Naive thymus-derived CD8-positive, alpha-beta T cell (primary cell): ENCODE measurements around the gene DCAF5. TPM values are rescaled to one million over a fixed set of nuclear protein-coding genes. Genes with fewer than 3 reads are reported as not detected.

Source experiments
- ATAC-seq, 2 donors: fragments of 150-1000 bp; cut with Tn5 transposase in 1 of 2; sonication (Bioruptor Pico), chemical (Tn5 transposase) in 1 of 2; 1 replicate in 1 of 2; 2 replicates in 1 of 2; pipeline ENCODE4 v1.10.0; 2021; ENCODE audit warnings: mild to moderate bottlenecking in 2 of 2, moderate library complexity in 2 of 2
- POLR2A ChIA-PET: fragments of 350-600 bp; sonication (Branson Sonifier 250); formaldehyde crosslinking; loops from one replicate; lab custom pipeline; 2021; ENCODE audit warnings: antibody characterized with exemption; lab: Charles Lee
- DNase-seq, 10 donors: peaks; one replicate each; pipeline versions ENCODE4 v3.0.0 to v3.0.0-alpha.2; 2020 to 2022
- H3K27ac Mint-ChIP-seq, 10 donors: one replicate each; pipeline ENCODE4 v1.8.0; 2020 to 2022; ENCODE audit warnings: mild to moderate bottlenecking in 10 of 10, mixed read lengths in 10 of 10, moderate library complexity in 4 of 10, inconsistent platforms in 1 of 10
- H3K27me3 Mint-ChIP-seq, 5 donors: one replicate each; pipeline ENCODE4 v1.8.0; 2021 to 2022; ENCODE audit warnings: mixed read lengths in 5 of 5
- H3K36me3 Mint-ChIP-seq, 3 donors: one replicate each; pipeline ENCODE4 v1.8.0; 2020 to 2022; ENCODE audit warnings: mixed read lengths in 3 of 3, mild to moderate bottlenecking in 2 of 3, inconsistent platforms in 1 of 3
- H3K4me1 Mint-ChIP-seq, 4 donors: one replicate each; pipeline ENCODE4 v1.8.0; 2021 to 2022; ENCODE audit warnings: mixed read lengths in 4 of 4
- H3K4me3 Mint-ChIP-seq, 10 donors: one replicate each; pipeline ENCODE4 v1.8.0; 2020 to 2022; ENCODE audit warnings: mild to moderate bottlenecking in 10 of 10, mixed read lengths in 10 of 10, moderate library complexity in 6 of 10, inconsistent platforms in 1 of 10
- H3K9me3 Mint-ChIP-seq, 9 donors: one replicate each; pipeline ENCODE4 v1.8.0; 2020 to 2022; ENCODE audit warnings: mixed read lengths in 9 of 9, mild to moderate bottlenecking in 3 of 9, inconsistent platforms in 1 of 9, moderate library complexity in 1 of 9
- polyA plus RNA-seq, 3 donors: library from polyadenylated mRNA; unstranded; fragments of 300-500 nt; fragmentation: Illumina TruSeq; gene quantifications; one replicate each; pipeline ENCODE4 v1.2.3, GENCODE V29; 2021
- total RNA-seq, 8 experiments: library from RNA in 2 of 8; stranded (reverse) in 2 of 8; gene quantifications; one replicate each; pipeline ENCODE4 v1.2.3 and lab custom pipeline; 2021 to 2026

The DCAF5 gene
- total and polyA plus RNA-seq, 5 experiments from 2014 or later: 73.1 to 87.2 (median 78.8) TPM

- no peak for ATAC-seq
- no peaks in the 10 kb centered on the region for H3K27me3 Mint-ChIP-seq
- H3K36me3 Mint-ChIP-seq: peaks cover 5 to 76% (median 6%) of the 10 kb centered on the region in 3 donors
- peaks cover 14 to 20% (median 17%) of the 10 kb centered on the region in 4 donors for H3K4me1 Mint-ChIP-seq
- no peak overlapping the region for H3K4me3 Mint-ChIP-seq
- no peaks in the 10 kb centered on the region for H3K9me3 Mint-ChIP-seq
- DNase-seq: no peak
- H3K27ac Mint-ChIP-seq: peak overlapping the region in 9 of 10 donors; percentile 21 to 83 (median 69)
- POLR2A ChIA-PET: no interaction called here
Observed at GRCh38 chr14:69093631-69094421, 59.1 kb downstream of the DCAF5 start.

GRCh38 chr14:69092840-69093422 lies 60.0 kb downstream of the DCAF5 start:
- peaks cover 12 to 20% (median 14%) of the 10 kb centered on the region in 4 donors for H3K4me1 Mint-ChIP-seq
- peak overlapping the region in 8 of 10 donors; percentile 0 to 83 (median 48) for H3K27ac Mint-ChIP-seq
- no peaks in the 10 kb centered on the region for H3K9me3 Mint-ChIP-seq
- POLR2A ChIA-PET: no interaction called here
- no peak overlapping the region for H3K4me3 Mint-ChIP-seq
- no peaks in the 10 kb centered on the region for H3K27me3 Mint-ChIP-seq
- ATAC-seq (no peak), DNase-seq (no peak)
- H3K36me3 Mint-ChIP-seq: peaks cover 6 to 81% (median 8%) of the 10 kb centered on the region in 3 donors

GRCh38 chr14:69091695-69092094 lies 61.2 kb downstream of the DCAF5 start:
- H3K36me3 Mint-ChIP-seq: peaks cover 6 to 83% (median 9%) of the 10 kb centered on the region in 3 donors
- peaks cover 9 to 20% (median 11%) of the 10 kb centered on the region in 4 donors for H3K4me1 Mint-ChIP-seq
- POLR2A ChIA-PET: no interaction called here
- no peaks in the 10 kb centered on the region for H3K27me3 Mint-ChIP-seq
- no peak for ATAC-seq
- H3K4me3 Mint-ChIP-seq: no peak overlapping the region
- peak overlapping the region in 5 of 10 donors; percentile 10 to 70 (median 26) for H3K27ac Mint-ChIP-seq
- DNase-seq: no peak
- H3K9me3 Mint-ChIP-seq: no peaks in the 10 kb centered on the region

GRCh38 chr14:69091006-69091405 lies 61.9 kb downstream of the DCAF5 start:
- H3K27ac Mint-ChIP-seq: peak overlapping the region in 1 of 10 donors; percentile 37
- ATAC-seq (no peak), DNase-seq (no peak)
- H3K27me3 Mint-ChIP-seq: no peaks in the 10 kb centered on the region
- H3K36me3 Mint-ChIP-seq: peaks cover 6 to 82% (median 9%) of the 10 kb centered on the region in 3 donors
- H3K4me1 Mint-ChIP-seq: peaks cover 9 to 20% (median 10%) of the 10 kb centered on the region in 4 donors
- POLR2A ChIA-PET: no interaction called here
- H3K4me3 Mint-ChIP-seq: no peak overlapping the region
- H3K9me3 Mint-ChIP-seq: no peaks in the 10 kb centered on the region

GRCh38 chr14:69090187-69090789 lies 62.6 kb downstream of the DCAF5 start:
- H3K36me3 Mint-ChIP-seq: peaks cover 6 to 80% (median 9%) of the 10 kb centered on the region in 3 donors
- no peaks in the 10 kb centered on the region for H3K9me3 Mint-ChIP-seq
- POLR2A ChIA-PET: no interaction called here
- peak overlapping the region in 2 of 10 donors; percentile 12 to 25 for H3K27ac Mint-ChIP-seq
- no peaks in the 10 kb centered on the region for H3K27me3 Mint-ChIP-seq
- peak; percentile 76 to 84 for ATAC-seq
- H3K4me1 Mint-ChIP-seq: peaks cover 7 to 20% (median 9%) of the 10 kb centered on the region in 4 donors
- no peak overlapping the region for H3K4me3 Mint-ChIP-seq
- DNase-seq: peak in 8 of 10 donors; percentile 10 to 65 (median 37)

GRCh38 chr14:69089046-69089445 lies 63.9 kb downstream of the DCAF5 start:
- peak overlapping the region in 1 of 10 donors; percentile 8 for H3K27ac Mint-ChIP-seq
- POLR2A ChIA-PET: interaction anchor here (0.5 kb wide), 1 partner anchor 144 kb away, joined by 3 read pairs; no protein-coding TSS in a partner anchor
- no peak overlapping the region for H3K4me3 Mint-ChIP-seq
- DNase-seq (no peak), ATAC-seq (no peak)
- no peaks in the 10 kb centered on the region for H3K9me3 Mint-ChIP-seq
- peaks cover 0 to 11% (median 5%) of the 10 kb centered on the region in 4 donors for H3K4me1 Mint-ChIP-seq
- peaks cover 6 to 82% (median 12%) of the 10 kb centered on the region in 3 donors for H3K36me3 Mint-ChIP-seq
- H3K27me3 Mint-ChIP-seq: no peaks in the 10 kb centered on the region

- ATAC-seq (no peak), DNase-seq (no peak)
- H3K4me3 Mint-ChIP-seq: no peak overlapping the region
- POLR2A ChIA-PET: no interaction called here
- peaks cover 6 to 86% (median 14%) of the 10 kb centered on the region in 3 donors for H3K36me3 Mint-ChIP-seq
- no peak overlapping the region for H3K27ac Mint-ChIP-seq
- no peaks in the 10 kb centered on the region for H3K27me3 Mint-ChIP-seq
- peaks cover 0 to 7% (median 4%) of the 10 kb centered on the region in 4 donors for H3K4me1 Mint-ChIP-seq
- no peaks in the 10 kb centered on the region for H3K9me3 Mint-ChIP-seq
Observed at GRCh38 chr14:69088586-69088985, 64.3 kb downstream of the DCAF5 start.

GRCh38 chr14:69087061-69087461 lies 65.9 kb downstream of the DCAF5 start:
- Mint-ChIP-seq H3K4me1 (peaks cover 0 to 6% (median 1%) of the 10 kb centered on the region in 4 donors), H3K27ac (peak overlapping the region in 2 of 10 donors; percentile 12 to 22), H3K27me3 (no peaks in the 10 kb centered on the region), H3K4me3 (no peak overlapping the region), H3K9me3 (no peaks in the 10 kb centered on the region), H3K36me3 (peaks cover 6 to 92% (median 19%) of the 10 kb centered on the region in 3 donors)
- POLR2A ChIA-PET: no interaction called here
- ATAC-seq: no peak
- no peak for DNase-seq

GRCh38 chr14:69086537-69086936 lies 66.4 kb downstream of the DCAF5 start:
- no peak for ATAC-seq
- Mint-ChIP-seq H3K36me3 (peaks cover 4 to 92% (median 22%) of the 10 kb centered on the region in 3 donors), H3K4me1 (peaks cover 0 to 9% (median 3%) of the 10 kb centered on the region in 4 donors)

GRCh38 chr14:69084023-69084422 lies 68.9 kb downstream of the DCAF5 start:
- peaks cover 5 to 13% (median 9%) of the 10 kb centered on the region in 4 donors for H3K4me1 Mint-ChIP-seq
- H3K9me3 Mint-ChIP-seq: no peaks in the 10 kb centered on the region
- DNase-seq (no peak), ATAC-seq (no peak)
- peaks cover 0 to 93% (median 27%) of the 10 kb centered on the region in 3 donors for H3K36me3 Mint-ChIP-seq
- POLR2A ChIA-PET: no interaction called here
- H3K4me3 Mint-ChIP-seq: no peak overlapping the region
- H3K27me3 Mint-ChIP-seq: no peaks in the 10 kb centered on the region
- peak overlapping the region in 1 of 10 donors; percentile 2 for H3K27ac Mint-ChIP-seq

More at GRCh38 chr14:69086537-69086936, 66.4 kb downstream of the DCAF5 start:
- Mint-ChIP-seq H3K9me3 (no peaks in the 10 kb centered on the region), H3K27me3 (no peaks in the 10 kb centered on the region), H3K4me3 (no peak overlapping the region), H3K27ac (peak overlapping the region in 3 of 10 donors; percentile 12 to 49 (median 22))
- POLR2A ChIA-PET: no interaction called here
- DNase-seq: no peak

- H3K4me1 Mint-ChIP-seq: peaks cover 6 to 18% (median 13%) of the 10 kb centered on the region in 4 donors
- no peak for ATAC-seq
- no peak overlapping the region for H3K4me3 Mint-ChIP-seq
- POLR2A ChIA-PET: no interaction called here
- H3K27ac Mint-ChIP-seq: peak overlapping the region in 3 of 10 donors; percentile 2 to 63 (median 47)
- no peaks in the 10 kb centered on the region for H3K9me3 Mint-ChIP-seq
- no peak for DNase-seq
- H3K36me3 Mint-ChIP-seq: peaks cover 0 to 88% (median 27%) of the 10 kb centered on the region in 3 donors
- H3K27me3 Mint-ChIP-seq: no peaks in the 10 kb centered on the region
Observed at GRCh38 chr14:69083181-69083580, 69.7 kb downstream of the DCAF5 start.

- Mint-ChIP-seq H3K36me3 (peaks cover 0 to 88% (median 23%) of the 10 kb centered on the region in 3 donors), H3K27ac (peak overlapping the region in 3 of 10 donors; percentile 37 to 47 (median 37)), H3K4me1 (peaks cover 6 to 19% (median 13%) of the 10 kb centered on the region in 4 donors), H3K9me3 (no peaks in the 10 kb centered on the region), H3K27me3 (no peaks in the 10 kb centered on the region), H3K4me3 (no peak overlapping the region)
- POLR2A ChIA-PET: interaction anchor here (1.3 kb wide), 1 partner anchor 48 kb away, joined by 3 read pairs; no protein-coding TSS in a partner anchor
- ATAC-seq: no peak
- DNase-seq: no peak
Observed at GRCh38 chr14:69081271-69081670, 71.6 kb downstream of the DCAF5 start.
